ENCODE measurements around the gene CCDC9.
"Not testable (repeated sequence)": the region's sequence is repeated elsewhere in the genome, so short reads cannot be mapped to it uniquely, and the experiment has no call there.

The CCDC9 gene

DNA sequence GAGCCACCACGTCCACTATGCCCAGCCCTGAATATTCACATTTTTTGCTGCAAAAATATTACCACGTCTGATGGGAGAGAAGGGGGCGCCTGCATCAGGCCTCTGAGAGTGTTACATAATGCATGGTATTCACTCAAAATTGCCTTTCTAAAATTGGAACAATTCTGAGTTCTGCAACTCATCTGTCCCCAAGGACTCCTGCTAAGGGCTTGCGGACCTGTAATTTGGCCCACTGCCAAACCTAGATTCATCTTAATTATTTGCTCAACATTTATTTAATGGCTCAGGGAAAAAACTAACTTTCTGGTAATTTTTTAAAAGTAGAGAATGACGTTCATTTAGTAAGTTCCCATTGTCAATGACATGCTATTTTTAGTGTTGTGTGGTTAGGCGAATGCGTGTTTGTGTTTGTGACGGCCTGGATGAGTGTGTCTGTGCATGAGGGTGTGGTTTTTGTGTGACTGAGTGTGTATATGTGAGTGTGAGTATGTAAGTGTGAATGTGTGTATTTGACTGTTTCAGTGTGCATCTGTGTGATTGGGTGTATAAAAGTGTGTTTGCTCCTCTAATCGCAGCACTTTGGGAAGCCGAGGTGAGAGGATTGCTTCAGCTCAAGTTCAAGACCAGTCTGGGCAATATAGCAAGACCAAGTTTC, 27.2 kb downstream of the CCDC9 start:
- DNase-seq (ENCODE audit: extremely low read depth in 1 of 2, low read depth in 1 of 2) = no peak

DNA sequence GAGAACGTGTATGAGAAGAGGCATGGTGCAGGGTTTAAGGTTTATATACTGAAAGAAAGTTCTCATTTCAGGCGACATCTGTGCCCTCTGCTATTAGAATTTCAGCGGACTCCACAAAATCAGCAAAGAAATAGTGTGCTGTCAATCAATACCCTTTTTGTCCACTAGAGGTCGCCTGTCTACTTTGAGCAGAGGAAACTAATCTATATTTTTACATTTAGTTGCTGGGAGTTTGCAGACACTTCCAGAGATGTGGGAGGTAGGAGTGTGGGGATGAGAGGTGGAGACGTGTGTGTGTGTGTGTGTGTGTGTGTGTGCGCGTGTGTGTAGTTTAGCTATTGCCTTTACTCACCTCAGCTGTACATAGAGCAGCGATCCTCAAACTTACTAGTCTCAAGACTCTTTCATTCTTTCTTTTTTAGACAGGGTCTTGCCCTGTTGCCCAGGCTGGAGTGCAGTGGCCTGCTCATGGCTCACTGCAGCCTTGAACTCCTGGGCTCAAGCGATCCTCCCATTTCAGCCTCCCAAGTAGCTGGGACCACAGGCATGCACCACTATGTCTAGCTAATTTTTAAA, 28.1 kb downstream of the CCDC9 start:
- no peak for DNase-seq (ENCODE audit: extremely low read depth in 1 of 2, low read depth in 1 of 2)

DNA sequence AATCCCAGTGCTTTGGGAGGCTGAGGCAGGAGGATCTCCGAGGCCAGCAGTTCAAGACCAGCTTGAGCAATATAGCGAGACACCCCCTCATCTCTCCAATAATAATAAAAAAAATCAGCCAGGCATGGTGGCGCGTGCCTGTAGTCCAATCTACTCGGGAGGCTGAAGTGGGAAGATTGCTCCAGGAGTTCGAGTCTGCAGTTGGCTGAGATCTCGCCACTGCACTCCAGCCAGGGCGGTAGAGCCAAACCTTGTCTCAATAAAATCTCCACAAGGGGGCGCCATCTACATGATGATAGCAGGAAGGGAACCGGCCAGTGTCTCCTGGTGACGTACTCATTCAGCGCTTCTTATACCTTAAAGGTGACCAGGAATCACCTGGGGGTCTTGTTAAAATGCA, 39.7 kb downstream of the CCDC9 start:
- peak; percentile 52 for DNase-seq (ENCODE audit: extremely low read depth in 1 of 2, low read depth in 1 of 2)

DNA sequence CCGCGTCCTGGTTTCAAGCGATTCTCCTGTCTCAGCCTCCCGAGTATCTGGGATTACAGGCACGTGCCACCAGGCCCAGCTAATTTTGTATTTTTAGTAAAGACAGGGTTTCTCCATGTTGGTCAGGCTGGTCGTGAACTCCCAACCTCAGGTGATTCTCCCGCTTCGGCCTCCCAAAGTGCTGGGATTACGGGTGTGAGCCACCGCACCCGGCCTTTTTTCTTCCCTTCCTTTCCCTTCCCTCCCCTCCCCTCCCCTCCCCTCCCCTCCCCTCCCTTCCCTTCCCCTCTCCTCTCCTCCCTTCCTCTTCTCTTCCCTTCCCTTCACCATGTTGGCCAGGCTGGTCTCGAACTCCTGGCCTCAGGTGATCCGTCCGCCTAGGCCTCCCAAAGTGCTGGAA, 44.5 kb downstream of the CCDC9 start:
- not testable (repeated sequence) for DNase-seq (ENCODE audit: extremely low read depth in 1 of 2, low read depth in 1 of 2)

DNA sequence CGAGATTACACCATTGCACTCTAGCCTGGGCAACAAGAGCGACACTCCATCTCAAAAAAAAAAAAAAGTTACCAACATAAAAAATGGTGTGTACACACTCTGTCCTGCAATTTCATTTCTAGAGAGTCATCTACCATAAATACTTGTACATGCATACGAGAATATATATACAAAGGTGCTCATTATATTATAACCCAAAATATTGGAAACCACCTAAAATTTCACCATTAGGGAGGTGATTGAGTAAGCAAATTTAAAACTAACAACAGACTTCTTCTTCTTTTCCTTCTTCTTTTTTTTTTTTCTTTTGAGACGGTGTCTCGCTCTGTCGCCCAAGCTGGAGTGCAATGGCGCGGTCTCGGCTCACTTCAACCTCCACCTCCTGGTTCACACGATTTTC, 45.9 kb downstream of the CCDC9 start:
- no peak for DNase-seq (ENCODE audit: extremely low read depth in 1 of 2, low read depth in 1 of 2)

DNA sequence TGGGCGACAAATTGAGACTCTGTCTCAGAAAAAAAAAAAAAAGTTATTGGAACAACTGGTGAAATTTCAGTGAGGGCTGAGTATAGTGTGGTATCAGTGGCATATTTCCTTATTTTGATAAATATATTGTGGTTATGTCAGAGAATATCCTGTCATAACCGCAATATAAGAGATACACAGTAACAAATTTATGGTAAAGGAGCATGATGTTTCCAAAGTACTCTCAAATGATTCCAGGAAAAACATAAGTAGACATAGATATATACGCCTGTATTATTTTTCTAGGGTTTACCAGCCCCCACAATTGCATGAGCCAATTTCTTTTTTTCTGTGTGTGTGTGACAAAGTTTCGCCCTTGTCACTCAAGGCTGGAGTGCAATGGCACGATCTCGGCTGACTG, 47.6 kb downstream of the CCDC9 start:
- DNase-seq (ENCODE audit: extremely low read depth in 1 of 2, low read depth in 1 of 2) = no peak

DNA sequence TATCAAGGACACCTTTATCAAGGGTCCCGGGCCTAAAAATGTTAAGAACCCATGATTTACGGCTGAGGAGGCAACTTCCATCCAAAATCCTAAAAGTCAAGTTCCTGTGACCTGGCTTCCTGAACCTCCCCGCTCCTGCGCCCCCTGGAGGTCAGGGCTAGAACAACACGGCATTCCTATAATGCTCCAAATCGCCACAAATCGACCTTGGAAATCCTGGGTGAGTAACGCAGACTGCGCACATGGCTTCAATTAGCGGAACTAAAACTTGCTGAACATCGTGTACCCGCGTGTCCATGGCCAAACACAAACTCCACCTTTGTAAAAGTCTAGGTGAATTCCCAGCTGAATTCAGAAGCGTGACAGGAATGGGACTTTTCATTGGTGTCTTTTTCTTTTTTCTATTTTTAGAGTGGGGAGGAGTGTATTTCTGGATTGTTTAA, 49.0 kb downstream of the CCDC9 start:
- peak in 1 of 2 donors; percentile 45 for DNase-seq (ENCODE audit: extremely low read depth in 1 of 2, low read depth in 1 of 2)

DNA sequence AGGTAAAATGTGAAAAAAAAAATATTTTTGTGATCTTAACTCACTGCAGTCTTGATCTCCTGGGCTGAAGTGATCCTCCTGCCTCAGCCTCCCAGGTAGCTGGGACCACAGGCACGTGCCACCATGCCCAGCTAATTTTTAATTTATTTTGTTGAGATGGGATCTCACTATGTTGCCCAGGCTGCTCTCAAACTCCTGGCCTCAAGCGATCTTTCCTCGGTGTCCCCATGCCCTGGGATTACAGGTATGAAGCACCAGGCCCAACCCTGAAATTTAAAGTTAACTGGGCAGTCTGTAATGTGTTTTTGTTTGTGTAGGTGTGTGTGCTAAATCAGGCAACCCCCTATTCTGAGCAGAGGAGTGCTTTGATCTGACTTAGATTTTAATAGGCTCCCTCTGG, 50.0 kb downstream of the CCDC9 start:
- no peak for DNase-seq (ENCODE audit: extremely low read depth in 1 of 2, low read depth in 1 of 2)

DNA sequence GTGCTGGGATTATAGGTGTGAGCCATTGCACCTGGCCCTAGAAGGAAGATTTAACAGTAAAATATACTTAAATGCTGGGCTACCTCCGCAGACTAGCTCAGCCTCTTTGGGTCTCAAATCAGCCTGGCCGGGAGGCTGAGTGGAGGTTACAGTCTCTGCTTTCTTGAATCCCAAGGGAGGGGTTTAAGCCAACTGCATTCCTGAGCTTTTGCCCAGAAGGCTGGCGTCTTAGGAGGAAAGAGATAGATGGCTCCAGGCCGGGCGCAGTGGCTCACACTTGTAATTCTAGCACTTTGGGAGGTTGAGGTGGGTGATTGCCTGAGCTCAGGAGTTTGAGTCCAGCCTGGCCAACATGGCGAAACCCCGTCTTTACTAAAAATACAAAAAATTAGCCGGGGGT, 52.7 kb downstream of the CCDC9 start:
- DNase-seq (ENCODE audit: extremely low read depth in 1 of 2, low read depth in 1 of 2) = no peak

DNA sequence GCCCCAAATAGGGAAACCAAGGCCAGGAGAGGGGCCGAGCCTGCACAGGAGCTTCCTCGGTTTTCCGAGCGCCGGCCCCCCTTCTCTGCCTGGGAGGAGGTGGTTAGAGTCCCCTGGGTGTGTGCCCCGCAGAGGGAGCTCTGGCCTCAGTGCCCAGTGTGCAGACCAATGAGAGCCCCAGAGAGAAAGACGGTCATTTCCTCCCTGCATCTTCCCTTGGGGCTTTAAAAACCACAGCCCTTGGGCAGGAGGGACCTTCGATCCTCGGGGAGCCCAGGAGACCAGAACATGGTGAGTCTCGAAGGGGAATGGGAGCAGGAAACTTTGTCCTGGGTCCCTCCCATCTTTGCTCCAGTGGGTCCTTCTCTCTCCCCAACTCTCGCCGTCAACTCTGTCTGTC, 53.3 kb downstream of the CCDC9 start, which contains the start of gene C5AR1:
Gene C5AR1 (plus strand): TSS at position 254 of the 400 bp plus-strand sequence. CDS start 35 bp downstream, at position 289.
- no peak for DNase-seq (ENCODE audit: extremely low read depth in 1 of 2, low read depth in 1 of 2)

DNA sequence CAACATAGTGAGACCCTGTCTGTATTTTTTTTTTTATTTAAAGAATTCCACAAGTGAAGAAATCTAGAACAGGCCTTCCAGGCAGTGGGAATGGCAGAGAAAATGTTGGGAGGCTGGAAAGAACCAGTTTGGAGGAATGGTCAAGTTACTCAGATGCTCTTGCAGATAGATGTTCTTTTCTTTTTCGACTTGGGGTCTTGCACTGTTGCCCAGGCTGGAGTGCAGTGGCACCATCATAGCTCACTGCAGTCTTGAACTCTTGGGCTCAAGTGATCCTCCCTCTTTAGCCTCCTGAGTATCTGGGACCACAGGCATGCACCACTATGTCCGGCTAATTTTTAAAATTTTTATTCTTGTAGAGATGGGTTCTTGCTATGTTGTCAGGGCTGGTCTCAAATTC, 54.0 kb downstream of the CCDC9 start:
- no peak for DNase-seq (ENCODE audit: extremely low read depth in 1 of 2, low read depth in 1 of 2)

DNA sequence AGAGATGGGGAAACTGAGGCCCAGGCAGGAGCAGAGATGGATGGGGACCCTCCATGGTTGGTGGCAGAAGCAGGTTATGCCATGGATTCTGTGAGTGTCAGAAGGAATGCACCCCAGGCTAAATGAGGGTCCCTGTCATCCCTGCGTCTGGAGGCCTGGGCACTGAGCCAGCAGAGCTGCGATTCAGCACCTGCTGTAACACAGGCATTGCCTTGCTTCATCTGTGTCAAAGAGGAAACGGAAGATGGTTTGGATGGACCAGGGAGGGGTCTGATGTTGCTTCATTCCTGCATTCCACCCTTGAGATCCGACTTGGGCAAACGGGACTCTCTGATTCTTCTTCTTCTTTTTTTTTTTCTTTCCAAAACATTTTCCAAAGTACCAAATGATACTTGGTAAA, 54.5 kb downstream of the CCDC9 start:
- DNase-seq (ENCODE audit: extremely low read depth in 1 of 2, low read depth in 1 of 2) = no peak

DNA sequence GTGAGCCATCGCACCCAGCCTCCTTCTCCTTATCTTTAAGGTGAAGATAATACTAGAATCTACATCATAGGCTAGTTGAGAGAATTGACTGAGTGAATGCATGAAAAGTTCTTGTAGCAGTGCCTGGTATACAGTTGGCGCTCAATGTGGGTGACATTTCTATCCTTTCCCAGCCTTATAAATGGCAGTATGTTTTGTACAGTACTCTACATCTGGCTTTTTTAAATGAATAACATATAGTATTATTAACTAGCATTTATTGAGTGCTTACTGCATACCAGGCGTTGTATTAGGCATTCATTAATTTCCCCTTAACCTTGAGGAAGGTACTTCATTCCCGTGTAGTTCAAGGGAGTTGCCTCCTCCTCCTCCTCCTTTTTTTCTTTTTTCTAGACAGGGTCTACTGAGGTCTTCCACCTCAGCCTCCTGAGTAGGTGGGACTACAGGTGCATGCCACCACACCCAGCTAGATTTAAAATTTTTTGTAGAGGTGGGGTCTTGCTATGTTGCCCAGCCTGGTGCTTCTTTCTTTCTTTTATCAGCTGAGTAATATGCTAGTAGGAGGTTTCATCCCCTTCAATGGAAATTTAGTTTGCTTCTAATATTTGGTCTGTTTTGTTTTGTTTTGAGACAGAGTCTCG, 56.2 kb downstream of the CCDC9 start:
- DNase-seq (ENCODE audit: extremely low read depth in 1 of 2, low read depth in 1 of 2) = no peak

DNA sequence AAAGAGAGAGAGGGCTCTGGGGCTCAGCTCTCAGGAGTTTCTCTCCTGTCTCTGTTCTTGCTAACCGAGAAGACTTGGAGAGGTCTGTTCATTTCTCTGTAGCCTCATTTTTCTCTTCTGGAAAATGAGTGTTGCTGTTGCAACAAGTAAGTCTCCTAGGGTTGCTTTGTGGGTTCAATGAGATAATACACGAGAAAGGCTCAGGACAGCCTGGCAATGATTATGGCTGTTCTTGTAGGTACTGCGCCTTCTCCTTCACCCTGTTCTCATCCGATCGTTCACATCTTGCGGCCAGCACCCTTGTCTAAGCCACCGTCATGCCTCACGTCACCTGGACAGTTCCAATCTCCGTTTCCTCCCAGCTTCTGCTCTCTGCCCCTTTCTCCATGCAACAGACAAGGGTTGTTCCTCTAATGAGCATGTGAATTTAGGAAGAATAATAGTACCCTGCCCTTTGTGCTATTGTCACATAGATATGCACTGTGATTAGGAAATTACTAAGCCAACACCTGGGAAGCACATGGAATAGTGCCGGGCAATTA, 57.5 kb downstream of the CCDC9 start:
- DNase-seq (ENCODE audit: extremely low read depth in 1 of 2, low read depth in 1 of 2) = no peak

DNA sequence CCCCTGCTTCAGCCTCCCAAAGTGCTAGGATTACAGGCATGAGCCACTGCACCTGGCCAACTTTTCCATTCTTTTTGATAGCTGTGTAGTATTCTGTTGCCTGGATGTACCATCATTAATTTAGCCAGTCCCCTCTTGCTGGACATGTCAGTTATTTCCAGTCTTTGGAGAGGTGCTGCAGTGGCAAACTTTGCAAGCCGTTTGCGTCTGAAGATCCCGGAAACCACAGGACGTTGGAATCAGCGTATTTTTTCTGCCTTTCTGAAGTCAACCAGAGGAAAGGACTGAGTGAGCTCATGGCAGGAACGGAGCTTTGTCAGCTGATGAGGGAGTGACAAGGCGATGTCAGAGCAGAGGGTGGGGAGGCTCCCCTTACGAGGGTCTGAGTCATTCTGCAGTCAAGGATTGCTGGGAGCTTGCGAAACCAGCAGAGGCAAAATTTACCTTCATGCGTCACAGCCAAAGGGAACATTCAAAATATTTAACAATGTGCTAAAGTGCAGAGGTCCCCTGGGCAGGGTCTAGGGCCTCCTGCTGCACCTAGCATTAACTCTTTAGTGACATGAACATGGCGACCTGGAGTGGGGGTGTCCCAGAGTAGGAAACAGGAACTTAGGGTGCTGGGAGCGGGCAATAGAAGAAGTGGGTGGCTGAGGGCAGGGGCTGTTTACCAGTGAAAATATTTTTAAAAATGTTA, 58.9 kb downstream of the CCDC9 start:
- DNase-seq (ENCODE audit: extremely low read depth in 1 of 2, low read depth in 1 of 2) = no peak

DNA sequence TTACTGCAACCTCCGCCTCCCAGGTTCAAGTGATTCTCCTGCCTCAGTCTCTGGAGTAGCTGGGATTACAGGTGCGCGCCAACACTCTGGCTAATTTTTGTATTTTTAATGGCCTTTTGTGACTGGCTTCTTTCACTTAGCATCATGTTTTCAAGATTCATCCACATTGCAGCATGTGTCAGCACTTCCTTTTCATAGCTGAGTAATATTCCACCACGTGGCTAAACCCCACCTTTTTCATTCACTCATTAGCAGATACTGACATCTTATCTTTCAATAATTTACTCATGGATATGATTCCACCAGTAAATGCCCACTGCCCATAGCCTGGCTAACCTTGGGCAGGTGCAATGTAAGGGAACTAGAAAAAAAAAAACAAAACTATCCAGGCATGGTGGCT, 60.2 kb downstream of the CCDC9 start:
- DNase-seq (ENCODE audit: extremely low read depth in 1 of 2, low read depth in 1 of 2) = no peak

DNA sequence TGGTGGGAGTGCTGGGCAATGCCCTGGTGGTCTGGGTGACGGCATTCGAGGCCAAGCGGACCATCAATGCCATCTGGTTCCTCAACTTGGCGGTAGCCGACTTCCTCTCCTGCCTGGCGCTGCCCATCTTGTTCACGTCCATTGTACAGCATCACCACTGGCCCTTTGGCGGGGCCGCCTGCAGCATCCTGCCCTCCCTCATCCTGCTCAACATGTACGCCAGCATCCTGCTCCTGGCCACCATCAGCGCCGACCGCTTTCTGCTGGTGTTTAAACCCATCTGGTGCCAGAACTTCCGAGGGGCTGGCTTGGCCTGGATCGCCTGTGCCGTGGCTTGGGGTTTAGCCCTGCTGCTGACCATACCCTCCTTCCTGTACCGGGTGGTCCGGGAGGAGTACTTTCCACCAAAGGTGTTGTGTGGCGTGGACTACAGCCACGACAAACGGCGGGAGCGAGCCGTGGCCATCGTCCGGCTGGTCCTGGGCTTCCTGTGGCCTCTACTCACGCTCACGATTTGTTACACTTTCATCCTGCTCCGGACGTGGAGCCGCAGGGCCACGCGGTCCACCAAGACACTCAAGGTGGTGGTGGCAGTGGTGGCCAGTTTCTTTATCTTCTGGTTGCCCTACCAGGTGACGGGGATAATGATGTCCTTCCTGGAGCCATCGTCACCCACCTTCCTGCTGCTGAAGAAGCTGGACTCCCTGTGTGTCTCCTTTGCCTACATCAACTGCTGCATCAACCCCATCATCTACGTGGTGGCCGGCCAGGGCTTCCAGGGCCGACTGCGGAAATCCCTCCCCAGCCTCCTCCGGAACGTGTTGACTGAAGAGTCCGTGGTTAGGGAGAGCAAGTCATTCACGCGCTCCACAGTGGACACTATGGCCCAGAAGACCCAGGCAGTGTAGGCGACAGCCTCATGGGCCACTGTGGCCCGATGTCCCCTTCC, 63.9 kb downstream of the CCDC9 start:
- DNase-seq (ENCODE audit: extremely low read depth in 1 of 2, low read depth in 1 of 2) = no peak

Measured in activated CD8-positive, alpha-beta memory T cell treated with anti-CD3 and anti-CD28 coated beads for 1 hour (primary cell).